Stimulated activated CD8-positive, alpha-beta memory T cell treated with anti-CD3 and anti-CD28 coated beads, Interleukin-4, amount 100 ng/mL, for 24 hours (primary cell): ENCODE data around the gene EVL.
"Not testable (repeated sequence)": the region's sequence is repeated elsewhere in the genome, so short reads cannot be mapped to it uniquely, and the experiment has no call there.

Source experiments
- DNase-seq: peaks from one replicate; pipeline ENCODE4 v3.0.0-alpha.2; 2020; ENCODE audit warnings: low read depth

Gene EVL

GRCh38 chr14:100065111-100065871 is at the start of gene EVL:
Gene EVL, plus strand, starts transcription at chr14:100065422. Its CDS starts 79 bp downstream, at chr14:100065501.
- peak; percentile 81 for DNase-seq

GRCh38 chr14:100017553-100017952 is 47.7 kb upstream of the EVL start:
- DNase-seq, result no peak

GRCh38 chr14:100018054-100018453 is 47.2 kb upstream of the EVL start:
- DNase-seq, result no peak

- no peak for DNase-seq
Measured at GRCh38 chr14:100018482-100018881, 46.7 kb upstream of the EVL start.

GRCh38 chr14:100019156-100019744 is 46.0 kb upstream of the EVL start:
- DNase-seq, result no peak

GRCh38 chr14:100020629-100021028 is 44.6 kb upstream of the EVL start:
- DNase-seq, result no peak

- DNase-seq, result no peak
Measured at GRCh38 chr14:100022772-100023451, 42.3 kb upstream of the EVL start.

GRCh38 chr14:100025111-100025510 is 40.1 kb upstream of the EVL start:
- peak; percentile 7 for DNase-seq

GRCh38 chr14:100027771-100028490 is 37.3 kb upstream of the EVL start:
- DNase-seq, result no peak

GRCh38 chr14:100028990-100029677 is 36.1 kb upstream of the EVL start:
- no peak for DNase-seq

GRCh38 chr14:100030006-100030405 is 35.2 kb upstream of the EVL start:
- DNase-seq, result not testable (repeated sequence)

- DNase-seq, result no peak
Measured at GRCh38 chr14:100030452-100031153, 34.6 kb upstream of the EVL start.

- DNase-seq, result no peak
Measured at GRCh38 chr14:100031506-100032281, 33.5 kb upstream of the EVL start.

GRCh38 chr14:100032738-100033137 is 32.5 kb upstream of the EVL start:
- DNase-seq, result no peak

GRCh38 chr14:100033347-100034075 is 31.7 kb upstream of the EVL start:
- DNase-seq, result no peak

GRCh38 chr14:100034468-100034867 is 30.8 kb upstream of the EVL start:
- no peak for DNase-seq

GRCh38 chr14:100034961-100035500 is 30.2 kb upstream of the EVL start:
- DNase-seq, result no peak

- DNase-seq, result no peak
Measured at GRCh38 chr14:100035700-100036099, 29.5 kb upstream of the EVL start.

GRCh38 chr14:100037353-100037752 is 27.9 kb upstream of the EVL start:
- DNase-seq, result no peak
